NOMO-1 (cell line): ENCODE measurements around the gene CPA3.

Experiments
- DNase-seq, 2 experiments: peaks; one replicate each; lab custom pipeline; 2025; ENCODE audit not compliant: unreplicated experiment in 2 of 2; lab: John Stamatoyannopoulos, UW

Gene CPA3

DNA sequence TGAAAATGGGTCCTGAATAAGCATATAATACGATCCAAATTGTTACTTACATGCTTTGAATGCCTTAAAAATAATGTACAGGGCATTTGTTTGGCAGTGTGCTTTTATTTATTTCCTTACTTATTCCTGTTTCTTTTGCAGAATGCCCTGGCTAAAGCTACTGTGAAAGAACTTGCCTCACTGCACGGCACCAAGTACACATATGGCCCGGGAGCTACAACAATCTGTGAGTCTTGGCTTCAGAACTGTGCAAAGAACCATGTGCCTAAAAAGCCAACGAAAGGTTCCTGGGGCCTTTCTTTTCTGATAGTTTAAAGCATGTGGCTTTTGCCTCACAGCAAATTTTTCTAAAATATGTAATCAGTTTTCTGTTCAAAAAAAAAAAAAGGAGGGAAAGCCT is 7.8 kb upstream of the CPA3 start:
- DNase-seq: no peak

GRCh38 chr3:148861277-148861869 is 3.7 kb upstream of the CPA3 start:
- peak in 1 of 2 experiments; percentile 71 for DNase-seq

- DNase-seq: no peak
Observed at GRCh38 chr3:148863297-148863696, 1.8 kb upstream of the CPA3 start.

GRCh38 chr3:148863814-148864213 is 1.3 kb upstream of the CPA3 start:
- DNase-seq: no peak

- no peak for DNase-seq
Observed at GRCh38 chr3:148866261-148866660, 1.2 kb downstream of the CPA3 start.

GRCh38 chr3:148873270-148873927 is 8.3 kb downstream of the CPA3 start:
- no peak for DNase-seq

- no peak for DNase-seq
Observed at GRCh38 chr3:148873977-148874376, 8.9 kb downstream of the CPA3 start.

GRCh38 chr3:148878095-148878494 is 13.0 kb downstream of the CPA3 start:
- DNase-seq: no peak

DNA sequence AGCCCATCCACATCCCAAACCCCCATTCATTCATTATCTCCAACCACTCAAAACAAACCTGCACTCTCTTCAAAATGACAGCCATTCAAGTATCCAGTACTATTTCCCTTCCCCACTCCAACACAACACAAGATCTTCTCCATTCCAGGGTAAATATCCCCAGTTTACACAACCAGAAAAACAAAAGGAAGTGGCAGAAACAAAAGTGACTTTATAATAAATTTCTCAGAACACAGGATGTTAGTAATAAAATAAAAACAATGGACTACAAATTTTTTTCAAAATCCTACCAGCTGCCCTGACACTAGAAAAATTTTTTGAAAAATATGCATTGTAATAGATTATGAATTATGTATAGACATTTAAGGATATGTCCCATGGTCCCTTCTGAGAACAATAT is 14.2 kb downstream of the CPA3 start:
- DNase-seq: no peak

- peak; percentile 25 to 38 for DNase-seq
Observed at GRCh38 chr3:148880681-148881080, 15.6 kb downstream of the CPA3 start.

DNA sequence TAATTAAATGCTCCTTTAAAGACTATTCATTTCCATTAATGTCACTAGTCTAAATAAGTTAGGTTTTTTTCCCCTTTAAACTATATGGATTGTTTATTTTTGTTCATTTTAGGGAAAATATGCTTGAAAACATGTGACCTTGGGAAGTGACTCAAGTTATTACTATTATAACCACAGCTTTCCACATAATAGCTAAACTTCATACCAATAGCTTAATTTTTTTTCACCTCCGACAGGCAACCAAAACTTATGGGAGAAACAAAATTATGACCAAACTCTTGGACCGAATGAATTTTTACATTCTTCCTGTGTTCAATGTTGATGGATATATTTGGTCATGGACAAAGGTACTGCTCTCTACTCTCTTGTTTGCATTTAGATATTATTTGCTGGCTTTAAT is 16.2 kb downstream of the CPA3 start:
- no peak for DNase-seq

DNA sequence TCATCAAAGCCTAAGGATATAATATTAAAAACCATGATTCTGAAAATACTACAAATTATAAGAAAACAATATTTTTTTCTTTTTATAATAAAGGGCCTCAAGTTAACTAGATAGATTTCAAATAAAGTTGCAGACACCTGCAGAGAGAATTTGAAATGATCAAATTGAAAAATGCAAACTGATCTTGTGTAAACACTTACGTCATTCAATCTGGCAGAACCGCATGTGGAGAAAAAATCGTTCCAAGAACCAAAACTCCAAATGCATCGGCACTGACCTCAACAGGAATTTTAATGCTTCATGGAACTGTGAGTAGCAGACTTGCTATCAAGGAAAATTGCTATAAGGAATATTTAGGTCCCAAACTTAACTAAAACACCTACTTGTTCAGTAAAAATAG is 17.2 kb downstream of the CPA3 start:
- no peak for DNase-seq

DNA sequence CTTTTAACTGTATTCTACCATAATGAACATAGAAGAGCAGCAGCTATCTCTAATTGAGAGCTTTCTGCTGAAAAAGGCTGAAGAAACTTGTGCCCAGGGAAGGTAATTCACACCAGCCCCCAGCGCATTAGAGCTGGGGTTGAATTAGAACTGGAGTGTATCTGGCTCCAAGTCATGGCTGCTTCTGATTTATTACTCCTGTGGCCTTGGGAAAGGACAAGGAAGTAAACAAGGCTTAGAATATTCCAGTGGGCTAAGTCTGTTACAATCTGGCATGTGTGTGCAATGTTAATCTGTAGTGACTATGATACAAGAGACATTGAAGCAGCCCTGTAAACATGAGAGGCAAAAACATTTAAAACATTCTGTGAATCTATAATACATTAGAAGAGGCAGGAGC is 18.1 kb downstream of the CPA3 start:
- DNase-seq: no peak

DNA sequence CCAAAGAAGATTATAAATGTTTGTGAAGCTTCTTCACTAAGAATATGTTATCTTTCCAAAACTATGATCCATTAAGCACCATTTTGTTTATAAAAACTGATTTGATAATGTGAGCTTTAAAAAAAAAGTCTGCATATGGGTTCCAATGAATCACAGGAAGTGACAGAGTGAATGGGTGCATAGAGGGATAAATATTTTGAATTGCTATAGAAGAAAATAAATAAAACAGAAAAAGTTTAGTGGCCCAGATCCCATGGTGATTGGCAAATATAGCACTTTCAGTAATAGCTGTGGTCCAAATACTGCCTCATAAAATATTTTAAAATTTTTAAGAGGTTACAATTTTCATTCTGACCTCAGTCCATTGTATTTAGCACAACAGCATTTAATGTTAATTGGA is 19.2 kb downstream of the CPA3 start:
- no peak for DNase-seq

DNA sequence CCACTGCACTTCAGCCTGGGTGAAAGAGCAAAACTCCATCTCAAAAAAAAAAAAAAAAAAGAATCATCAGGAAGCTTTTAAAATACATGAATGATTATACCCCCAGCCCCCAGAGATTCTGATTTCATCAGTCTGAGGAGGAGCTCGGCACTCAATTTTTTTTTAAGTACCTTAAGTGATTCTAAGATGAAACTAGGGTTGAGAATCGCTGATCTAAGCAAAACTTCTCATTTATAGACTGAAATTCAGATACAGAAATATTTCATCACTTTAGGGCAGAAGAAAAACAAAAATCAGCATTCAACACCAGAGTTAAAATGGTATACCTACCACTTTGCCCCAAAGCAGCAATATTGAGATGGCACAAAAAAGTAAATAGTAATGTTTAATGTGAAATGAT is 24.7 kb downstream of the CPA3 start:
- DNase-seq: no peak

- DNase-seq: no peak
Observed at GRCh38 chr3:148896062-148896461, 31.0 kb downstream of the CPA3 start.

DNA sequence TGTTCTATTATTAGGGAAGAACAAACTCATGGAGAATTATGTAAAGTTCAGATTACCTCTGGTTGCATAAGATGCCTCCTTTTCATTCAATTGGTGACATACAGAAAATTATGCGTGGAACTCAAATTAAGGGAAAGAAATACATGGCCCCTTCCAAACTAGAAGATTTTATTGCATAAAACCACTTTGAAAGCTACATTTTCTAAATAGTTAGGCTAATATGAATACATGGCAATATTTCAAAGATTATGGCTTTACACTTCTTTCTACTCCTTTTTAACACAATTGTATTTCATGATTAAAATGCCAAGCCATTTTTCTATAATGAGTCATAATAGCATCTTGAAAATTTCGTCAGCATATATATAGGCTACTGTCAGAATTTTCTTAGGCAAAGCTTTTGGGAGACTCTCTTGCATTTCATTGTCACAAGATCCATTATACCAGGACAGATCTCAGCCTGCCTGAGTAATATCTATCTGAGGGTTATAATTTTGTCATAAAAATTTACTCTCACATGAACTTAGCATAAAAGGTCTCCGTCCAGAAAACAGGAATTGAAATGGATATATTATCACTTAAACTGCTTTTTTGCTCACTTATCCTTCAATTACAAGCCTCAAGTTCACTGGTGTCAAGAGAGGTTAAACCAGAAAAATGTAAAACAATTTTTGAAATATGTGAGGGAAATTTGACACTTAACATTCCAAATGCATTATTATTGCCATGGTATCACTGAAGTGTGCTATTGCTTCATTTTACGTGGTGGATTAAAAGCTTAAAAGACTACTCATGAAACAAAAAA is 37.1 kb downstream of the CPA3 start:
- no peak for DNase-seq

- DNase-seq: no peak
Observed at GRCh38 chr3:148903022-148903442, 37.9 kb downstream of the CPA3 start.

DNA sequence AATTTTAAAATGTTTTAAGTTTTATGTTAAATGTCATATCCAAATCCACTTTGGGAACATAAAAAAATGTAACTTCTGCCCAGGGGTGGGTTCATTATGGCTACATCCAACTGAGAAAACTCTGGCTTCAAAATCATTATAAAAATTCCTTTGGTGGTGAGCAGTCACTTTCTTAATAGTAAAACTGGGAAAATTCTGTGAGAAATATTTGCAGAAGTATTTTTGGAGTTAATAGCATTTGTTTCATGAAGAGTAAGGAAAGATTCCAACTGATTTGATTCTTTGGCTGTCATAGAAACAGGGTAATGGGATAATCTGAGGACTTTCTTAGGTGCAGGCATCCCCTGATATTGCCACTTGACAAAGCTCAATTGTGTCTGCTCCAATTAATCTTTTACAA is 38.8 kb downstream of the CPA3 start:
- DNase-seq: no peak

DNA sequence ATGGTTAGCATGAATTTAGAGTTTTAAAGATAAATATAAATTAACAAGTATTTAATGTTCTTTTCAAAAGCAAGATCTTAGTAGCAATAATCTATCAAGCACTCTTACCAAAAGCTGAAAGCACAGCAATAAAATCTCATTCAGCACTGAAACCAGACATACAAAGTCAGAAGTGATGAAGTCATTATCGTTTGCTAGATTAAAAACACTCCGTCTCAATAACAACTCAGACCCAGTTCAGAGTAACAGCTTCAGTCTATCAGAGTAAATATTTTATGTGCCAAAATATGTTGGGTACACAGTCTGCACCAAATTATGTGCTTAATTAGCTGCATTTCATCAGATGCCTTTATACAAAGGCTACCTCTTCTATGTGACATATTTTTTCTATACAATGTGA is 41.6 kb downstream of the CPA3 start:
- DNase-seq: no peak

GRCh38 chr3:148911173-148911572 is 46.1 kb downstream of the CPA3 start:
- no peak for DNase-seq

DNA sequence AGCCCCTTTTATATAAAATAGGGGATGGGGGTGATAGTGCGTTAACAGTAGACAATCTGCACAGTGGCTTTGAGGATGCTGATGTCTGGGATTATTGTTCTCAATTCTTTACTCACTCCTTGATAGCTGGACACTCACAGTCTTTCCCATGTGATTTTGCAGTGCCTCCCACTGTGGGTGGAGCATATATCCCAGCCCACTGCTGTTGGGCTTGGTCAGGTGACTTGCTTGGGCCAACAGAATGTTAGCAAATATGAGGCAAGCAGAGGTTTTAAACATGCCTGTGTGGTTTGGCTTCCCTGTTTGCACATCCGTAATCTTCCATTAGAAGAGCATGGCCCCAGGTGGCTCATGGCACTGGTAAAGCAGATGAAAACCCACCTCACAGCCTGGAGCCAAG is 46.5 kb downstream of the CPA3 start:
- no peak for DNase-seq
